GM19372 (cell line): ENCODE measurements around the gene VPS29.
A peak's percentile ranks its signal among the peaks of the same experiment; 100 is the strongest.
"Not testable (repeated sequence)": the region's sequence is repeated elsewhere in the genome, so short reads cannot be mapped to it uniquely, and the experiment has no call there.

ENCODE experiments used
- ATAC-seq: cut with Tn5 transposase; IDR thresholded peaks from one replicate; pipeline ENCODE4 v1.9.1; 2021; ENCODE audit warnings: mild to moderate bottlenecking, low read depth, moderate library complexity; ENCODE audit not compliant: unreplicated experiment

Gene VPS29

DNA sequence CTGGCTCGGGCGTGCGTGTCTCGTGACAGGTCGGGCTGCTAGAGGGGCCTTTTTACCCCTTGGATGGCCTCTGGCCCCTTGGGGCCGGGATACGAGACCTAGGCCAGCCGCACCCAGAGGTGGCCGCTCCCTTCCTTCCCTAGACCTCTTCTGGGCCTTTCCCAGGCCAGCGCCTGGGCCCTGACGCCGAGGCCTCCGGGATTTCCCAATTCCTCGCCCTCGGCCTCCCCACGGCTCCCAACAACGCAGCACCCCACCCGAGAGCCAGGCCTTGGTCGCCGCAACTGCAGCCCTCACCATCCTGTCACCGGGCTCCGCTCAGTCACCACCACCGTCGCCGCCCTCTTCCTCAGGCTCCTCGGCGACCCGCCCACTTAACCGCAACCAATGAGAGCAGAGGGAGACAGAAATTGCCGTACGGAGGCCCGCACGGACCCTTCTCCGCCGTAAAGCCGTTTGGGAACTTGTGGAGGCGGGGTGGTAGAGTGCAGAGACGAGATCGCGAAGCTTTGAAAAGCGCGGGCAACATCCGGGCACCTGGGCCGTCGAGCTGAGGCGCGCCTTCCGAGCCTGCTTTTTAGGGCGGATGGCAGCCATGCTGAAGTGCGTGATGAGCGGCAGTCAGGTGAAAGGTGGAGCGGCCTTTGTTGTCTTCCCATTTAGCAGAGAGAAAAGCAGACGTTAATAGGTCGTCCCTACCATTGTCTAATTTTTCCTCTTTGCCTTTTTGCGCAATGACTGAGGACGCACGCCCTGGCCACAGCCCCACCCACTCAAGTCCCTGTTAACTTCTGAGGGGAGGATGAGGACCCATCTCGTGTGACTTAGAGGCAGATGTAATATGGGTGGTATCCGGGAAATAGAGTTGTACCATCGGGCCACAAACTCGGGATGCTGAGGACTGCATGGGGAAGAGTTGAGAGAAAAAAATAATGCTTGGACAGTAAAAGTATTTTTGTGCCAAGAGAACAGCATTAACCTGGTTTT lies at the start of gene VPS29, which contains the start of gene RAD9B:
Gene VPS29, minus strand, starts transcription at position 360 of the 987 bp plus-strand sequence. Its CDS starts 60 bp downstream, at position 300.
Gene RAD9B, plus strand, starts transcription at position 580 of the 987 bp plus-strand sequence. Its CDS starts 7 bp downstream, at position 587.
- ATAC-seq: peak; percentile 94

GRCh38 chr12:110550981-110551380 lies 49.1 kb upstream of the VPS29 start:
- no peak for ATAC-seq

DNA sequence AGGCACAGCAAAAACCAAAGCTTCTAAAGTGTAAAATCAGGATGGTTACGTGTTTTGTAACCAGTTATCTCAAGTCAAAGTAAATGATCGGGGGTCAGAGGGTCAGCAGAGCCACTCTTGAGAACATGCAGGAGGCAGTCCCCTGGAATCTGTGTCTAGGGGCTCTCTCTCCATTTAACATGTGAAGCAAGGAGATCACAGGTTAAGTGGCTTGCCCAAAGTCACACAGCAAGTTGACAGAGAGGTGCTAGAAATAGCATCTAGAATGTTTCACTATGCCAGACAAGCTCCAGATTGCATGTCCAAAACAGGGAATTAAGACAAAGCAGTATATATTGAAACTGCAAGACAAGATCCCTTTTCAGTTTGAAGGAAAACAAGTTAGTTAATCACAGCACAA lies 47.8 kb upstream of the VPS29 start:
- ATAC-seq: no peak

- no peak for ATAC-seq
Measured at GRCh38 chr12:110548678-110549077, 46.8 kb upstream of the VPS29 start.

DNA sequence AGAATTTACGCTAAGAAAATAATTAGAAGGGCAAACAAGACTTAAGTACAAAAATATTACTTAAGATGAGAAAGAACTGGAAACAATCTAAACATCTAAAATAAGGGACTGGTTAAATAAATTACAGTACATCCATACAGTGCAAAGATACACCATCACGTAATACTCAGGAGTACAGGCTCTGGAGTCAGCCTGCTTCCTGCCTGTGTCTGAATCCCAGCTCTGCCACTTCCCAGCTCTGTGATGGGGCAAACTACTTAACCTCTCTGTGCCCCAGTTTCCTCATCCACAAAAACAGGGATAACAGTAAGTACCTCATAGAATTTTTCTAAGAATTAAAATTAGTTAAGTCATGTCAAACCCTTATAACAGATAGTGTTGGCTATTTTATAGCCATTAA lies 45.2 kb upstream of the VPS29 start:
- ATAC-seq: no peak

DNA sequence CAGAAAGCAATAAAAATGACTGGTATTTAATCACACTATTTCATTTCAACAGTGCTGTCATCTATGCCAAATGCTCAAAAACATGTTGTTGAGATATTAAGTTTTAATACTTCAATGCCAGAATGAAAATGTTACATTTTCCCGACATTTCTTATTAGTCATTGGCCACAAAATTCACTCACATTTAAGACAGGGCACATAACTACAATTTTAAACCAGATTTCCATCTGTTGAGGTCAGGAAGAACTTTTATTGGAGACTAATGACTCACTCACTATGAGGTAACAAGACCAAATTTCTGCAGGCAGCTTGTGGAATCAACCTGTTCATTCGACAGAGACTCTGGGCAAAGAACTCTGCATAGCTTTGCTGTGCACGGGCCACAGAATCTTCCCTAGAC lies 44.4 kb upstream of the VPS29 start:
- no peak for ATAC-seq

GRCh38 chr12:110545812-110546211 lies 43.9 kb upstream of the VPS29 start:
- ATAC-seq: no peak

- ATAC-seq: not testable (repeated sequence)
Measured at GRCh38 chr12:110545259-110545658, 43.3 kb upstream of the VPS29 start.

DNA sequence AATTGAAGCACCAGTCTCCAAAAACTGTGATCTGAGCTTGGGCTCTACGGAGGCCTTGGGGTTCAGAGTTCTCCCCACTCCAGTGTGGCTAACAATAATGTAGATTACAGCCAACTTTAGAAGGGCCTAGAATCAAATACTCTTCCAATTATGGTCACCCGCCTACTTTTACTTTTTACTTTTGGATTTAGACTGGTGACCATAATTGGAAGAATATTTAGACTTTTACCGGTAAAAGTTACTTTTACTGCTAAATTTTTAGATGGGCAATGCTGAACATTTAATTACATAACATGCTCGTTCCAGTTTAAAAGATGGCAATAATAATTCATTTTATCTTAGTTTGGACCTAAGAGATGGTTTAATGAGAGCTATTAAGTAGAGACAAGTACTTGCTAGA lies 42.1 kb upstream of the VPS29 start:
- no peak for ATAC-seq

GRCh38 chr12:110543252-110543959 lies 41.5 kb upstream of the VPS29 start:
- no peak for ATAC-seq

GRCh38 chr12:110540048-110540447 lies 38.1 kb upstream of the VPS29 start:
- no peak for ATAC-seq

- ATAC-seq: no peak
Measured at GRCh38 chr12:110538869-110539622, 37.1 kb upstream of the VPS29 start.

- no peak for ATAC-seq
Measured at GRCh38 chr12:110537605-110538409, 35.9 kb upstream of the VPS29 start.

GRCh38 chr12:110536834-110537604 lies 35.1 kb upstream of the VPS29 start:
- no peak for ATAC-seq

DNA sequence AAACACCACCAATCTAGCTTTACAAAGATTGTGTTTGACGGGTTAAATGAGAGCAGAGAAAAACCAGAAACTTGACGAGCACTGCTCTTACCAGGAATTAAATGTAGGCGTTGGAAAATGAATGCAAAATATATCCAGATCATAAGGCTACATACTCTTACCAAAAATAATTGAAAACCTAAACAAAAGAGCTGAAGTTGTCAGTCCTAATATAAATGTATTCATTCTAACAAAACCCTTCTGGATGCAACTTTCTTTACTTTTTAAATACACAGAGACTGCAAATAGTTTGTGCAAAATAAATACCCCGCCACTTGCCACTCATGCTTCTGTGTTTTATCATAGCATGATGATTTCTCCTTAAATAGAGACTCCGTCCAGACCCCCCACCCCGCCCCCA lies 32.9 kb upstream of the VPS29 start:
- ATAC-seq: no peak

DNA sequence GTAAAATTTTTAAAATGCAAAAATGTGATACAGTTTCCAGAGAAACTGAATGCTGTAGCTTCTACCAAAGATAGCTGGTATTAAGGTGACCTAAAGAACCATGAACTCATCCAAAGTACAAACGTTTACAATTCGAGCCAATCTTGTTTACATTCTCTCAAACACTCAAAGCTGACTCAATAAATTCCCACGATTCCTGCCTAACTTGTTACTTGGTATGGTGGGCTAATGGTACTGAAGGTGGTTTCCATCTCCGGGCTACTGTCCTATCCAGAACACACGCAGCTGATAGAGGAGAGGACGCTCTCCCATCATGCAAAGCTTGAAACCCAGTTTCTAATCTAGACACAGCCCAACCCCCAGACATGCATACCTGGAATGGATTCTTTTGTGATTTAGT lies 31.7 kb upstream of the VPS29 start:
- ATAC-seq: no peak

DNA sequence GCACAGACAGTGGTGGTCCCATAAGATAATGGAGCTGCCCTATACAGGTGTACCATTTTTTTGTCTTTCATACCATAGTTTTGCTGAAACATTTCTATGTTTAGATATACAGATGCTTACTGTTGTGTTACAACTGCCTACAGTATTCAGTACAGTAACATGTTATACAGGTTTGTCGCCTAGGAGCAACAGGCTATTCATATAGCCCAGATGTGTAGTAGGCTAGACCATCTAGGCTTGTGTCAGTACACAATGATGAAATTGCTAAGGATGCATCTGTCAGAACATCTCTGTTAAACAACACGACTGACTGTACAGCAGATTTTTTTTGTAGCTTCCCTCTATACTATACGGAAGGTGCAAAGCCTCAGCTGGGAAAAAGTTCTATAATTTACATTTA lies 30.7 kb upstream of the VPS29 start:
- ATAC-seq: no peak

- ATAC-seq: peak; percentile 86
Measured at GRCh38 chr12:110531741-110532333, 29.9 kb upstream of the VPS29 start.

DNA sequence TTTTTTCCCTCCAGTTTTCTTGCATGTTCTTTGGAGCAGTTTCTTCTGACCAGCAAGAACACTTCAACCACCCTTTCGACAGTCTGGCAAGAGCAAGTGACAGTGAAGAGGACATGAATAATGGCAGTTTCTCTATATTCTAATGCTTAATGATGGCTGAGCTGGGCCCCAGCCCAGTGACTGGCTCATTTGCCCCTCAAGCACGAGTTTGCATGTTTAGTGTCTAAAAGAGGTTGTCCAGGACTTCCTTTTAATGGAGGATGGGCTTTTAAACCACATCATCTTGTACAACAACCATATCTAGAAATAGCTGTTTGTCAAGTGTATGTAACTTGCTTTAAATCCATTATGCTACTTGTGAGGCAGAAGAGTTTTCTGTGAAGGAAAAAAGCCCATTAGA lies 28.6 kb upstream of the VPS29 start:
- ATAC-seq: no peak
